ENCODE data around the gene ZNF80.
"Not testable (repeated sequence)": the region's sequence is repeated elsewhere in the genome, so short reads cannot be mapped to it uniquely, and the experiment has no call there.

The ZNF80 gene

GRCh38 chr3:114259566-114259965 is 22.2 kb upstream of the ZNF80 start:
- no peak for TF ChIP-seq CTCF (conservative IDR thresholded peaks at IDR 0.05)
- H3K27ac ChIP-seq: no peak overlapping the region

GRCh38 chr3:114253505-114253904 is 16.1 kb upstream of the ZNF80 start:
- no peak overlapping the region for H3K27ac ChIP-seq
- TF ChIP-seq CTCF (conservative IDR thresholded peaks at IDR 0.05): no peak

DNA sequence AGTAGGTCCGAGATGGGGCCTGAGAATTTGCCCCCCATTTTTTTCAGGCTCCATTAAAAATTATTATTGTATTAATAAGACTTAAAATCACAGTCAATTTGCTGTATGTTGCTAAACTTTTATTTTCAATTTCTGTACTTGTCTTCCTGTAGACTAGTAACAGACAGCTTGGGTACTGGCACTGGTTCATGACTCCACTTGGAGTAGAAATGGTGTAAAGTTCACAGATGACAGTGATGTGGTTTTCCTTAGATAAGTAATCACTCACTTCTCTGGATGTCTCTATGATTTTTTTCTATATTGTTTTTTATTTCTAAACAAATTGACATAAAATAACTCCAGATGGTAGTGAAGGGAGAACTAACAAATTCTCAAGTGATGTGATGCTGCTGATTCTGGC is 15.6 kb upstream of the ZNF80 start:
- TF ChIP-seq CTCF (conservative IDR thresholded peaks at IDR 0.05): no peak
- no peak overlapping the region for H3K27ac ChIP-seq

GRCh38 chr3:114242947-114243346 is 5.6 kb upstream of the ZNF80 start:
- TF ChIP-seq CTCF (conservative IDR thresholded peaks at IDR 0.05): no peak
- H3K27ac ChIP-seq: no peak overlapping the region

DNA sequence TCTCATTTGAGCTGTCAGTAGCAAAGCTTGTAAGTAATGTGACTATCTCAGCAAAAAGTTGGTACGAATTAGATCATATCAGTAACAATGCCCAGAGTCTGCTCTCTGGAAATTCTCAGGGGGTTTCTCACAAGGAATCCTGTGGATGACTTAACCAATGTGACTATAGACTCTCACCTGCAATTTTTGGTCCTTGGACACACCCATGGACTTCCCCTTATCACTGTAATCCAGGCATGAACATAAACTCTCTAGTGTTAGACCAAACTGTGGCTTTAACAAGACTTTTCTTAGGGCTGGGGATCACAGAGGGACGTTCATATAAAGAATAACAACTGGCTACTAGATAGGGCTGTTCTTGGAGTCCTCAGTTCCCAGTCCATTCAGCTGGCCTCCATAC is 3.9 kb upstream of the ZNF80 start:
- no peak for TF ChIP-seq CTCF (conservative IDR thresholded peaks at IDR 0.05)
- H3K27ac ChIP-seq: no peak overlapping the region

DNA sequence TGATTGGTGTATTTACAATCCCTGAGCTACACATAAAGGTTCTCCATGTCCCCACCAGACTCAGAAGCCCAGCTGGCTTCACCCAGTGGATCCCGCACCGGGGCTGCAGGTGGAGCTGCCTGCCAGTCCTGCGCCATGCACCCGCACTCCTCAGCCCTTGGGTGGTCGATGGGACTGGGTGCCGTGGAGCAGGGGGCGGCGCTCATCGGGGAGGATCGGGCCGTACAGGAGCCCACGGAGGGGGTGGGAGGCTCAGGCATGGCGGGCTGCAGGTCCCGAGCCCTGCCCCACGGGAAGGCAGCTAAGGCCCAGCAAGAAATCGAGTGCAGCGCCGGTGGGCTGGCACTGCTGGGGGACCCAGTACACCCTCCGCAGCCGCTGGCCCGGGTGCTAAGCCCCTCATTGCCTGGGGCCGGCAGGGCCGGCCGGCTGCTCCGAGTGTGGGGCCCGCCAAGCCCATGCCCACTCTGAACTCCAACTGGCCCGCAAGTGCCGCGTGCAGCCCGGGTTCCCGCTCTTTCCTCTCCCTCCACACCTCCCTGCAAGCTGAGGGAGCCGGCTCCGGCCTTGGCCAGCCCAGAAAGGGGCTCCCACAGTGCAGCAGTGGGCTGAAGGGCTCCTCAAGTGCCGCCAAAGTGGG is 888 bp upstream of the ZNF80 start:
- H3K27ac ChIP-seq: not testable (repeated sequence)

DNA sequence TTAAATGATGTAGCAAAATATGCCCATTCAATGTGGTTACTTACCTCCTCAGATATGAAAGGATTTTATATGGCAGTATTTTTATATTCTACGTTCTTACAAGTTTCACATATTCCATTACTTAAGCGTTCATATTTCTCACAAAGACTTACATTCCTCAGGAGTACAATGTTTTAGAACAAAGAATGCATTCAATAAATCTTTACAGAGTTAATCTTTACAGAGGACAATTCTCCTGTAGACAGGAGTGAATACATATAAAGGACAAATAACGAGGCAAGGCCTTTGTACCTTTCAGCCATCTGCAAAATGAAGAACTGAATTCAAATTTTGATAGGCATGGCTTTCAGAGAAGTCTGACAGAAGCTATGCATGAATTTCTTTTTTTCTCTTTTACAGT is 1.9 kb downstream of the ZNF80 start:
- no peak for TF ChIP-seq CTCF (conservative IDR thresholded peaks at IDR 0.05)
- H3K27ac ChIP-seq: no peak overlapping the region

GRCh38 chr3:114234745-114235144 is 2.6 kb downstream of the ZNF80 start:
- TF ChIP-seq CTCF (conservative IDR thresholded peaks at IDR 0.05): no peak
- H3K27ac ChIP-seq: no peak overlapping the region

Measured in VCaP (cell line).